ENCODE results near the gene TIPIN. TPM values are rescaled to one million over a fixed set of nuclear protein-coding genes. Genes with fewer than 3 reads are reported as not detected.

The TIPIN gene
- total RNA-seq, 1 donor from 2014 or later, result 9.8 TPM

DNA sequence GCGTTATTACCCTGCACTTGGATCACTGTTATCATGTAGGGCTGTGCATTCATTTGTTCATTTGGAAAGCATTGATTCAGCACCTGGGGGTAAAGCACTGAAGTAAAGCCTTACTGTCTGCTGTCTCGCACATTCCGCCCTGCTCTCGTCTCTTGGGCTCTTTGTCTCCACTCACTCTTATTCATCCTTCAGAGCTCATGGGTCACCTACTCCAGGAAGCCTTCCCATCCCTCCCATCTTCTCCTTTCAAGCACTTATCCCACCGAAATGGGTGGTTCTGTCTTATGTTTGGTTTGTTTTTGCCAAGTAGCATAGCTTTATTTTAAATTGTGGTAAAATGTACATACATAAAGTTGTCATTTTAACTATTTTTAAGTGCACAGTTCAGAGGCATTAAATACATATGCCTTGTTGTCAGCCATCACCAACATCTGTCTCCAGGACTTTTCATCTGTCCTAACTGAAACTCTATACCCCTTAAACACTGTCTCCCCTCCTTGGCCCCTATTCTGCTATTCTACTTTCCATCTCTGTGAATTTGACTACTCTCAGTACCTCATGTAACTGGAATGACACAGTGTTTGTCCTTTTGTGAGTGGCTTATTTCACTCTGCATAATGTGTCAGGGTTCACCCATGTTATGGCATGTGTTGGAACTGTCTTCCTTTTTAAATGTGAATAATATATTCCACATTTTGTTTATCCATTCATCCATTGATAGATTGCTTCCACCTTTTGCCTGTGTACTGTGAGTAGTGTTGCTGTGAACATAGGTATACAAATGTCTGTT is 53.8 kb downstream of the TIPIN start:
- peak; percentile 10 for DNase-seq

DNA sequence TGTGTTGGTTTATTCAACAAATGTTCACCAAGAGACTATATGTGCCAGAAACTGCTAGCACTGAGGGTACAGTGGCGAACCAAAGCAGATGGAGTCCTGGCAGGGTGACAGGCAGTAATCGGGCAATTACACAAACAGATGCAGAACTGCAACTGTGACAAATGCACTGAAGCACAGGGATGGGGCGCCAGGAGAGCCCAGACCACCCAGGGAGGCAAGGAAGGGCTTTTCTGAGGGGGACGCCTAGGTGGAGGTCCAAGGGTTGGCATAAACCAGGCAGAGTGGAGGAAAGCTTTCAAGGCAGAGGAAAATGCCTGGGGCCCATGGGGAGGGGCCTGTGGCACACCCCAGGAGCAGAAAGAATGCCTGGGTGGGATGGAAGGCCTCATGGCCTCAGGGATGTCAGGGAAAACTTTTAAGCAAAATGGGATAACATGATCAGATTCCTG is 57.7 kb downstream of the TIPIN start:
- peak; percentile 66 for DNase-seq

DNA sequence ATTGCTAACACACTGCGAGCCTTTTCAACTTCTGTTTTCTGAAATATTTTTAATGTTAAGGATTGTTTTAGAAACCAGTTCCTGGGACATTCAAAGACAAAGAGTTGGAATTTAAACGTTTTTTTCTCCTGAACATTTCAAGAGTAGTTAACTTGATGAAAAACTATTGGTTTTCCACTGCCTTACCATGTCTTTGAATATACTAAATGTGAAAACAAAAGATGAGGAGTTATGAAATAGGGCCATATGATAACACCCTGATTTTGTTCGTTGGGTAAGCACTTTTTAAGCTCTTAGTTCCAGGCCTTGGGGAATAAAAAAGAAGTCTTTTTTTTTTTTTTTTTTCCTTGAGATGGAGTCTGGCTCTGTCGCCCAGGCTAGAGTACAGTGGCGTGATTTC is 60.3 kb downstream of the TIPIN start:
- DNase-seq, result no peak

DNA sequence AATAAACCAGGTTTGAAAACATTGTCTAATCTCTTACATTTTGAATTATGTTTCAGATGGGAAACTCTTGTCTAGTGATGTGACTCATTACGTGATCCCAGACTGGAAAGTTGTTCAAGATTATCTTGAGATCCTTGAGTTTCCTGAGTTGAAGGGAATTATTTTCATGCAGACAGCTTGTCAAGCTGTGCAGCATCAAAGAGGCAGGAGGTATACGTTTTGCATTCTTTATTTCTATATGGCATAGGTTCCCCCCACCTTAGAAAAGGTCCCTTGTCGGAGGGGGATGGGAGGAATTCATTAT is 61.6 kb downstream of the TIPIN start:
- DNase-seq, result no peak

DNA sequence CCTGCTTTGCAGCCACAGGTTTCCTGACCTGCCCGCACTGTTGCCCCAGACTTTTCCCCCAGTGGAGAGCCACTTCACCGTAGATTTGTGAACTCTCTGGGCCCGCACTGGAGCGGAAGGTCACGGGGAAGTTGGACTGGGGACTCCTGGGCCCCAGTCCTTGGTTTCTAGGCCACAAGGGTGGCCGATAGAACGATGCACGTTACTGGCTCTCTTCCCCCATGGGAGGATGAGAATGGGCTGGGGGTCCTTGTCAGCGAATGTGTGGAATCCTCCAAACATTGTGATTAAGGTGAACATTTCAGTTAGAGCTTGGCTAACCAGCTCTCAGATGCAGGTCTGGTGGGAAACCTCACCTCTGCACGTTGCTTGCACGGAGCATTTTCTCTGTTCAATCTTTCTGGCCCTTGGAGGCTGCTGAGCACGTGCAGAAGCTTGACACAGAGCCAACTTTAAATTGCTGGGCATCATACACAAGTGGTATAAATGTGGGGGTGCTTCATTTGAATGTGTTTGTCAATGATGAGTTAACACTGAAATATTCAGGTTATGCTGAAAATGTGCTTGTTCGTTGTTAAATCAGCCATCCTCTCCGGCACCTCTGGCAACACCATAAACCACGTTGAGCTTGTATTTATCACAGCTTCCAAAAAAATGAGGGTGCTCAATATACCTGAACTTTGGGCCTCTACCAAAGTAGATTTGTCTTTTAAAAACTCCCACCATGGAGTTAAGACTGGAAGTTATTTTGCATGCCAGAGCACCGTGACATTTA is 62.1 kb downstream of the TIPIN start:
- DNase-seq, result peak; percentile 31

DNA sequence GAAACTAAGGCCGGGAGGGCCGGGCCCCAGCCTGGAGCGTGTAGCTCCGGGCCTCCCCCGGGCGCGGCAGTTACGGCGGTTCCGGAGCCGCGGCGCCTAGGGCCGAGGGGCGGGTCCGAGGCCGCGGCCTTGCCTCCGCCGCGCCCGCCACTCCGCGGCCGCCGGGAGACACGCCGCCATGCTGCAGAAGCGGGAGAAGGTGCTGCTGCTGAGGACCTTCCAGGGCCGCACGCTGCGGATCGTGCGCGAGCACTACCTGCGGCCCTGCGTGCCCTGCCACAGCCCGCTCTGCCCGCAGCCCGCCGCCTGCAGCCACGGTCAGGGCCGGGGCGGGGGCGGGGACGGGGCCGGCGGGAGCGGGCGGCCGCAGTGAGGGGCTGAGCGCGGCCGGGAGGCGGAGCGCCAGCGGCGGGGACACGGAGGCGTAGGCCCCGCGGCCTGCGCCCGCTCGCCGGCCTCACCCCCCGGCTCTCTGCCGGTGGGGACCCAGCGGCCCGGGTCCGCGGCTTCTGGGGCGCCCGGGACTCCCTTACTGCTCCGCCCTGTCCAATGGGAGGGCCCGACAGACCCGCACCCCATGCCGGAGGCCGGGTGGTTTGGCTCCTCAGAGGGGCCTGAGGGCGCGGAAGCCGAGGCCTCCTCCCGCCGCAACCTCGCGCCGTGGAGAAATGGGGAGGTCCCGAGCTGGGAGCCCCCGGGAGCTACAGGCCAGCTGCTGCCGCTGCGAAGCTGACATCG is 62.9 kb downstream of the TIPIN start, which contains the start of gene DIS3L:
Gene DIS3L (plus strand): TSS at position 150 of the 738 bp plus-strand sequence. CDS start 29 bp downstream, at position 179.
- peak; percentile 56 for DNase-seq

DNA sequence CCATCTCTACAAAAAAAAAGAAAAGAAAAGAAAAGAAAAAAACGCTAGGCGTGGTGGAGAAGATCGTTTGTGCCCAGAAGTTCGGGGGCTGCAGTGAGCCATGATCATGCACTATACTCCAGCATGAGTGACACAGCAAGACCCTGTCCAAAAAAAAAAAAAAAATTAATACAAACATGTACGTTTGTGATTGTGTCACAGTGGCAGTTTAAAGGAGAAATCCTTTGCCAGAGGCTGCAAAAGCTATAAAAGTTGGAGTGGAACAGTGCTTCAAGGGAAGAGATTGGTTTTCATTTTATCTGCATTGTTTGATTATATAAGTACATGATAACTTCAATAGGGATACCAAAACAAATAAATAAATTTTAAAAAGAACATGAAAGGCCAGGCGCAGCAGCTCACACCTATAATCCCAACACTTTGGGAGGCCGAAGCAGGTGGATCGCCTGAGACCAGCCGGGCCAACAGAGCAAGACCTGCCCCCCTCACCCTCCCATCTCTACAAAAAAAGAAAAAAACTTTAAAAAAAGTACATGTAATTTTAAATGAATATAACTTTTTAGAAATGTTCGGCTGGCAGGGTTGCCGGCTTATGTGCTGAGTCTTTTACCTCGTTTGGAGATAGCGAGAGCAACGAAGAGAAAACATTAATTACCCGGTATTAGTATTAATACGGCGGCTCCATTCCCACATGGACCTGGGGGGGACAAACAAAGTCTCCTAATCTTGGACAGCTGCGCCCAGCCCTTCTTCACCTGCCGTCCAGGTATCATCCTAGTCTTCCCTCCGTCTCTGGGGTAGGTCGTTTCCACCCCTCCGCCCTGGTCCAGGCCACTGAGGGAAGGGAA is 63.7 kb downstream of the TIPIN start:
- peak; percentile 56 for DNase-seq

DNA sequence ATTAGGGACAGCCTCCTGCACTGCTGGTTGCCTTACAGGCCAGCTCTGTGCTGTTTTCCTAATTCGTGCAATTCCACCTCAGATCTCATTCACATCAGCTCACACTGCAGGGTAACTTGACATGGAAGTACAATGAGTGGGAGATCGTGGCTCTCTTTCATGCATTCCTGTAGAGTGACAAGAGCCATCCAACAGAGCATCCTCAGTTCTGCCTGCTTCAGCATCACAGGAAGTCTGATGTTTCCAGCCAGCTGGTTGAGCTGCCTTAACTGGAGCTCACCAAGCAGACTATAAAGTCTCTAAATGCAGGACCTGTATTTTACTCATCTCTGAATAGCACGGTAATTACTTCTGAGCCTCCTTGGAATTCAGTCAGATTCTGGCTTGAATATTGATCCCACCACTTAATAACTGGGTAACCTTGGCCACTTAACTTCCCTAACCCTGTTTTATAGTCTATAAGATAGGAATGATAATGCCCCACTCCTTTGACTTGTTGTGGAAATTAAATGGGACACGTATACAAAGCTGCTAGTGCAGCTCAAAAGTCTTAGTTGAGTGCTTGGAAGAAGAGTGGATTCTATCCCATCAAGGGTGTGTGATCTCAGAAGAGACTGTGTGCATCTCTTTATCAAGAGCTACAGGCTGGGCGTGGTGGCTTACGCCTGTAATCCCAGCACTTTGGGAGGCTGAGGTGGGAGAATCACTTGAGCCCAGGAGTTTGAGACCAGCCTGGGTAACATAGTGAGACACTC is 64.5 kb downstream of the TIPIN start:
- no peak for DNase-seq

DNA sequence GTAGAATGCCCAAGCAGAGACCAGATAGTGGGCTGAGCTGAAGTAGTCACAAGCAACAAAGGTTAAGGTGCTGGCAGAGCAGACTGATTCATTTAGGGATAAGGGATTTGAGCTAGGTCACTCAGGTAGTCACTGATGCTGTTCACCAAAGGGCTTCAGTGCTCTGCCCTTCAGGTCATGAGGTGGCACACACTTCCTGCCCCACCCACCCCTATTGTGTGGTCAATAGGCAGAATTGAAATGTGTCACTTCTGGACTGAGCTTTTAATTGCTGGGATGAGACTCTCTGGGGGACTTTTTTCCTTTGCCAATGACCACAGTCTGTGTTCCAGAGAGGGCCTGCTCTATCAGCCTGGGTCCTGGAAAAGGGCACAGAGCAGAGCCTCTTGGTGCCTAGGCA is 66.0 kb downstream of the TIPIN start:
- DNase-seq, result no peak

DNA sequence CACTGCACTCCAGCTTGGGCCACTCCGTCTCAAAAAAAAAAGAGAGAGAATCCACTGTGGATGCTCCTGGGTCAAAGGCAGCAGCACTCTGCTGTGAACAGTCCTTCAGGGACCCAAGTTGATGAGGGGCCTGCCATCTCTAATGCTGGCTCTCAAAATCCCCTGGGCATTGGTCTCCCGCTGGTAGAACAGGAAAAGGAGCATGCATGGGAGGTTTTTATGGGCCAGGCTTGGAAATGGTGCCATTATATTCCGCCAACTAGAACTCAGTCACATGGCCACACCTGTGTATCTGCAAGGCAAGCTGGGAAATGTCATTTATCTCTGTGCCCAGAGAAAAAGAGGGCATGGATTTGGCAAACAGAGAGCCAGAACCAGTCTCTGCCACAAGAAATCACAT is 66.5 kb downstream of the TIPIN start:
- DNase-seq, result no peak

DNA sequence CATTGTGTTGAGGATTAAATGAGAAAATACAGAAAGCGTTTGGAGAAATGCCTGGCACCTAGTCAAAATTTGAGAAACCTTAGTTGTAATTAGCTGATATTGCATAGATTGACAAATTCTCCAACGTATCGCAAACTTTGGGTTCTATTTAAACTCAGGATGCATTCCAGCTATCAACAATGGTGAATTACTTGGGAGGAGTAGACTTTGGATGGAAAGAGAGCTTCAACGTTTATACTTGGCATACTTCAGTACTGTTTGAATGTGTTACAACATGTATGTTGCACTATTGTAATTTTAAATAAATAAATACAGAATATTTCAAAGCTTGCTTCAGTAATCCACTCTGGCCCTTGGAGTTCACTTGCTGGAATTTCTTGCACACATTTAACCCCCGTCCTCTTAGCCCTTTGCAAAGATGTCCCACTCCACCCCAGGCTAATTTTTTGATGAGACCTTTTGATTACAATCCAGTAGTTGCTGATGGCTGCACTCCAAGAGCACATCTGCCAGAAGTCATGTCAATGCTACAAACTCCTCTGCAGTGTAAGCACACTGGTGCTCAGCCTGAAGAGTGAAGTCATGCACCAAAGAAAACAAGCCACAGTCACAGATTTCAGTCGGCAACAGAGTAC is 67.8 kb downstream of the TIPIN start:
- DNase-seq, result peak; percentile 75

DNA sequence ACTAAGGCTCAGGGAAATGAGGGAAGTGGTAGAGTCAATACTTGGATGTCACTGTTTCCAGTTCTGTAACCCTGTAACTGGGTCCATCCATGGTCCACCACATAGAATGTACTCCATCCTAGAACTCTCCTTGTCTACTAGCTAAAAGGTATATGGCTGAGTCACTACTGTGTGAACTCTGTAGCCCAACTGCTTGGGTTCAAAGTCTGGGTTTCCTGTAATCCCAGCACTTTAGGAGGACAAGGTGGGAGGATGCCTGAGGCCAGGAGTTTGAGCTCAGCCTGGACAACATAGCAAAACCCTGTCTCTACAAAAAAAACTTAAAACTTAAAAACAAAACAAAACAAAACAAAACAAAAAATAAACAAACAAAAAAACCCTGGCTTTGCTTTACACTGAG is 68.4 kb downstream of the TIPIN start:
- DNase-seq, result no peak

DNA sequence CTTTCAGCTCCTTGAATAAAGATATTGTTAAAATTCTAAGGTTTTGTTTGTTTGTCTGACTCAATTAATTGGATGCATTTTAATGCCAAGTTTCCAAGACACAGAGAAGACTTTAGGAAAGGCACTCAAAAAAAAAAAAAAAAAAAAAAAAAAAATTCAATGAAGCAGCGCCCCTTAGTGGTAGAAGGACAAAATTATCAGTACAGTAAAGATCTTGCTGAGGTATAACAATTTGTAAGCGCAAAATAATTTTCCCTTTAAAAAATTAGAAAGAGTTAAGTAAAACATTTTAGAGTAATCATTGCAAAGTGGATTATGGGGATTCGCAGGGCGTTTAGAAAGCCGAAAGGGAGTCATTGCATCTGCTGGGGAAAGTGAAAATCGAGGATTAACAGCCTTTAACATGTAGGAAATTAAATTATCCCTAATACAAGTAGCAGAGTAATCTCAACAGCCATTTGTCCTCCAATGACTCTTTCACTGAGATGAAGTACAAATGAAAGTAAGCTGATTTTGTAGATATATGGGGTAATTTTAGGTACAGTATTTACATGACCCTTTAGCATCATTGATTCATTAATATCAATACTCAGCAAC is 68.9 kb downstream of the TIPIN start:
- peak; percentile 12 for DNase-seq

Small RNA genes lying within 50 kb of the gene (small RNA-seq; reads per million reads assigned to genes)
- not detected for gene RF00019 (ENCODE audit: low replicate concordance)
- gene SCARNA14 (ENCODE audit: low replicate concordance), result 5.3 reads per million, percentile 91 among the genes with 10 or more reads in this experiment

Other genes starting within 250 kb of the TIPIN start
- gene MEGF11, start 102.9 kb downstream of the TIPIN start, total RNA-seq, result 0.30 TPM
- gene DIS3L, start 63.1 kb downstream of the TIPIN start, total RNA-seq, result 27.3 TPM
- 23.8 TPM for gene MAP2K1, start 30.2 kb upstream of the TIPIN start, total RNA-seq
- 10.8 TPM for gene SNAPC5, start 141.1 kb upstream of the TIPIN start, total RNA-seq
- 1,302 TPM for gene RPL4, start 148.2 kb upstream of the TIPIN start, total RNA-seq
- gene ZWILCH, start 148.6 kb upstream of the TIPIN start, total RNA-seq, result 9.5 TPM
- gene LCTL, start 209.3 kb upstream of the TIPIN start, total RNA-seq, result not detected

All from skin of body (tissue), 3 donors.